Right lobe of liver (tissue), 4 donors: ENCODE data around the gene CTBP1.

Experiments
- POLR2A ChIP-seq: fragments of 450-650 bp; IDR thresholded peaks from one replicate; pipeline ENCODE4 v1.6.1; 2017; ENCODE audit warnings: antibody characterized with exemption, mild to moderate bottlenecking
- TF ChIP-seq, protein P1 (sequence below), 4 donors: fragments of 200-600 bp in 3 of 4; fragments of 450-650 bp in 1 of 4; IDR thresholded peaks; one replicate each; pipeline versions ENCODE4 v1.5.1 to v1.8.0; 2016 to 2022; ENCODE audit warnings: antibody characterized with exemption in 4 of 4, mild to moderate bottlenecking in 2 of 4
- donor health status: DM: no; HTN: no; CAD: no.
- donor health status: DM: no; HTN: no; CAD: no.
- donor health status: DM: no; HTN: yes; CAD: no.

DNA sequence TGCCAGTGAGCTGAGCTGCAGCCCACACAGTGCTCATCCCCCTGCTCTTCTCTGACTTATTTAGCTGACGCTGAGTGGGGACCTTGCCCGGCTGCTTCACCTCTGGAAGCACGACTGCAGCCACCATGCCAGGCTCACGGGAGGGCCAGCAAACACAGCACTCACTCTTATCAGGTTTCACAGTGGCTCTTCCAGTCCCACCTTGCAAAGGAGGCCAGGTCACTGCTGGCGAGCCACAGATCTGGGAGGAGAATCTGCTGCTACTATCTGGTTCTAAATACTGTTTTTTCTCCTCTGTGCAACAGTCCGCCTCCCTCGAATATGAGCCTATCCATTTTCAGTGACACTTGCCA, 69.9 kb downstream of the CTBP1 start:
- TF ChIP-seq, protein P1, sequence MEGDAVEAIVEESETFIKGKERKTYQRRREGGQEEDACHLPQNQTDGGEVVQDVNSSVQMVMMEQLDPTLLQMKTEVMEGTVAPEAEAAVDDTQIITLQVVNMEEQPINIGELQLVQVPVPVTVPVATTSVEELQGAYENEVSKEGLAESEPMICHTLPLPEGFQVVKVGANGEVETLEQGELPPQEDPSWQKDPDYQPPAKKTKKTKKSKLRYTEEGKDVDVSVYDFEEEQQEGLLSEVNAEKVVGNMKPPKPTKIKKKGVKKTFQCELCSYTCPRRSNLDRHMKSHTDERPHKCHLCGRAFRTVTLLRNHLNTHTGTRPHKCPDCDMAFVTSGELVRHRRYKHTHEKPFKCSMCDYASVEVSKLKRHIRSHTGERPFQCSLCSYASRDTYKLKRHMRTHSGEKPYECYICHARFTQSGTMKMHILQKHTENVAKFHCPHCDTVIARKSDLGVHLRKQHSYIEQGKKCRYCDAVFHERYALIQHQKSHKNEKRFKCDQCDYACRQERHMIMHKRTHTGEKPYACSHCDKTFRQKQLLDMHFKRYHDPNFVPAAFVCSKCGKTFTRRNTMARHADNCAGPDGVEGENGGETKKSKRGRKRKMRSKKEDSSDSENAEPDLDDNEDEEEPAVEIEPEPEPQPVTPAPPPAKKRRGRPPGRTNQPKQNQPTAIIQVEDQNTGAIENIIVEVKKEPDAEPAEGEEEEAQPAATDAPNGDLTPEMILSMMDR (IDR thresholded peaks at IDR 0.05), result no peak
- no peak for TF ChIP-seq POLR2A
